Measurements from ENCODE around the gene HLA-DPB1.

HLA-DPB1 gene

DNA sequence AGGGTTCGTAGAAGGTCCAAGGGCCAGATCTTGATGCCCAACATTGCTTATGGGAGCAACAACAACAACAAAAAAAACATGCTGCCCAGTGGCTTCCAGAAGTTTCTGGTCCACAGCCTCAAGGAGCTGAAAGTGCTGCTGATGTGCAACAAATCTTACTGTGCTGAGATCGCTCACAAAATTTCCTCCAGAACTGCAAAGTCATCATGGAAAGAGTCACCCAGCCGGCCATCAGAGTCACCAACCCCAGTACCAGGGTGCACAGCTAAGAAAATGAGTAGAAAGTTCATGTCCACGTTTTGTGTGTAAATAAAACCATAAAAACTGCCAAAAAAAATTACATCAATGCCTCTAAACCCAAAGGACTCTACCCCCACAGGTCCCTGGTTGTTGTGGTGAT, 3.8 kb downstream of the HLA-DPB1 start:
- no peak for DNase-seq (ENCODE audit: extremely low read depth, low read depth)
- TF ChIP-seq CTCF (IDR thresholded peaks at IDR 0.05; ENCODE audit: low read depth, low read length): no peak

GRCh38 chr6:33080127-33081089, 4.6 kb downstream of the HLA-DPB1 start:
- TF ChIP-seq CTCF (IDR thresholded peaks at IDR 0.05; ENCODE audit: low read depth, low read length): no peak
- DNase-seq (ENCODE audit: extremely low read depth, low read depth): no peak

GRCh38 chr6:33081098-33081824, 5.5 kb downstream of the HLA-DPB1 start:
- TF ChIP-seq CTCF (IDR thresholded peaks at IDR 0.05; ENCODE audit: low read depth, low read length): no peak
- no peak for DNase-seq (ENCODE audit: extremely low read depth, low read depth)

GRCh38 chr6:33082702-33083101, 6.9 kb downstream of the HLA-DPB1 start:
- DNase-seq (ENCODE audit: extremely low read depth, low read depth): no peak
- TF ChIP-seq CTCF (IDR thresholded peaks at IDR 0.05; ENCODE audit: low read depth, low read length): peak; percentile 15; the same call in 1 of the 2 replicates

DNA sequence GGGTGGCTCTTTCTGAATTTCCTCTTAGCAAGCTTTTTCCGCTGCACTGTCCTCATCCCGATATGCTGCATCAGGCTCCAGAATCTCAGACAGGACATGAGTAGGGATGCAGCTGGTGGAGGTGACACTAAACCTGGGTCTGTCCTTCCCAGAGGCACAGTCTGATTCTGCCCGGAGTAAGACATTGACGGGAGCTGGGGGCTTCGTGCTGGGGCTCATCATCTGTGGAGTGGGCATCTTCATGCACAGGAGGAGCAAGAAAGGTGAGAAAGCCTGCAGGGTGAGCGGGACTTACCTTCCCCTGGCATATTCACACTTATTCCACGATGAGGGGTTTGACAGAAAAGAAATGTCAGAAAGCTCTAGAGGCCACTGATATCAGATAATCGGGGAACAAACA, 9.8 kb downstream of the HLA-DPB1 start:
- DNase-seq (ENCODE audit: extremely low read depth, low read depth): no peak
- TF ChIP-seq CTCF (IDR thresholded peaks at IDR 0.05; ENCODE audit: low read depth, low read length): no peak

- no peak for TF ChIP-seq CTCF (IDR thresholded peaks at IDR 0.05; ENCODE audit: low read depth, low read length)
- no peak for DNase-seq (ENCODE audit: extremely low read depth, low read depth)
These were observed 12.6 kb downstream of the HLA-DPB1 start for GRCh38 chr6:33088258-33088930.

Measured in AG09319 (cell line).